Endothelial cell of umbilical vein (primary cell): ENCODE measurements around the gene AICDA. TPM values are rescaled to one million over a fixed set of nuclear protein-coding genes. Genes with fewer than 3 reads are reported as not detected.

ENCODE experiments used
- BruUV-seq: library from RNA; stranded (reverse); fragments of 400-500 nt; replicated peaks from 2 replicates; lab custom pipeline; 2021; lab: Mats Ljungman, UMichigan
- CTCF ChIA-PET: fragments of 300-600, 350-600 bp; sonication (Branson Sonifier 250); formaldehyde crosslinking; loops from one replicate; lab custom pipeline; 2021; ENCODE audit warnings: antibody characterized with exemption, inconsistent platforms; lab: Charles Lee
- POLR2A ChIA-PET: fragments of 300-600, 350-600 bp; sonication (Branson Sonifier 250); formaldehyde crosslinking; loops from one replicate; lab custom pipeline; 2021; ENCODE audit warnings: antibody characterized with exemption, inconsistent platforms; lab: Charles Lee
- DNase-seq: peaks from one replicate; pipeline ENCODE4 v3.0.0-alpha.2; 2011; ENCODE audit warnings: low read depth, low spot score
- FAIRE-seq: peaks from 2 replicates; lab custom pipeline; 2011; peaks lifted over from hg19 to GRCh38; lab: Jason Lieb, UNC
- H2AFZ ChIP-seq: 2 replicates; pipeline ENCODE4 v1.6.0; 2012; ENCODE audit warnings: low read depth, low read length, control low read depth, inconsistent platforms
- H3K27ac ChIP-seq: 2 replicates; pipeline ENCODE4 v1.5.1; 2011; ENCODE audit warnings: low read depth, mild to moderate bottlenecking, control low read depth, low read length, moderate library complexity; ENCODE audit not compliant: insufficient read depth
- H3K27me3 ChIP-seq, 2 experiments: 2 replicates each; pipeline versions ENCODE4 v1.6.0 to v1.6.1; 2011; ENCODE audit warnings: low read length in 2 of 2, mixed read lengths in 1 of 2; ENCODE audit not compliant: control insufficient read depth in 2 of 2, insufficient read depth in 2 of 2
- H3K36me3 ChIP-seq, 2 experiments: 2 replicates in 1 of 2; 3 replicates in 1 of 2; pipeline ENCODE4 v1.5.1; 2011; ENCODE audit warnings: low read length in 2 of 2, mild to moderate bottlenecking in 1 of 2, moderate library complexity in 1 of 2; ENCODE audit not compliant: control insufficient read depth in 2 of 2, insufficient read depth in 2 of 2; ENCODE audit errors: extremely low read depth in 1 of 2
- H3K4me1 ChIP-seq: 3 replicates; pipeline ENCODE4 v1.5.1; 2011; ENCODE audit warnings: mild to moderate bottlenecking, low read length; ENCODE audit not compliant: control insufficient read depth, insufficient read depth; ENCODE audit errors: extremely low read depth
- H3K4me2 ChIP-seq: 2 replicates; pipeline ENCODE4 v1.6.1; 2011; ENCODE audit warnings: low read length, control low read depth, mixed read lengths; ENCODE audit not compliant: insufficient read depth
- H3K4me3 ChIP-seq, 3 experiments: fragments of 200-600 bp in 1 of 3; sonication (generic), shearing (Covaris generic) in 1 of 3; replicated peaks in 1 of 3; 2 replicates each; pipeline ENCODE4 v1.5.1; 2011 to 2016; ENCODE audit warnings: control low read depth in 3 of 3, low read length in 3 of 3, mild to moderate bottlenecking in 2 of 3, inconsistent platforms in 1 of 3, low read depth in 1 of 3, moderate library complexity in 1 of 3; ENCODE audit not compliant: insufficient read depth in 1 of 3
- H3K79me2 ChIP-seq: 2 replicates; pipeline ENCODE4 v1.6.0; 2012; ENCODE audit warnings: low read length, inconsistent platforms; ENCODE audit not compliant: control insufficient read depth, insufficient read depth
- H3K9ac ChIP-seq: replicated peaks from 2 replicates; pipeline ENCODE3; 2011; ENCODE audit warnings: low read length, control low read depth; ENCODE audit not compliant: insufficient read depth; ENCODE audit errors: extremely low read depth
- H3K9me1 ChIP-seq: replicated peaks from 3 replicates; pipeline ENCODE4 v1.6.0; 2011; ENCODE audit warnings: mild to moderate bottlenecking, low read length; ENCODE audit not compliant: control insufficient read depth, insufficient read depth; ENCODE audit errors: extremely low read depth
- H3K9me3 ChIP-seq: replicated peaks from 2 replicates; pipeline ENCODE4 v1.5.1; 2012; ENCODE audit warnings: low read length, inconsistent platforms; ENCODE audit not compliant: control insufficient read depth, insufficient read depth
- H4K20me1 ChIP-seq: replicated peaks from 2 replicates; pipeline ENCODE3; 2011; ENCODE audit warnings: mild to moderate bottlenecking, low read length; ENCODE audit not compliant: control insufficient read depth, insufficient read depth; ENCODE audit errors: extremely low read depth
- EZH2 ChIP-seq: IDR thresholded peaks from 2 replicates; pipeline ENCODE4 v1.6.1; 2012; ENCODE audit warnings: borderline replicate concordance, low read depth, mild to moderate bottlenecking, moderate library complexity, low read length, inconsistent platforms; ENCODE audit not compliant: severe bottlenecking
- FOS ChIP-seq: IDR thresholded peaks from 2 replicates; pipeline ENCODE4 v1.6.1; 2011; ENCODE audit warnings: mild to moderate bottlenecking, low read length, moderate library complexity, borderline replicate concordance; ENCODE audit not compliant: insufficient read depth
- GATA2 ChIP-seq: IDR thresholded peaks from 2 replicates; pipeline ENCODE4 v1.7.0; 2011; ENCODE audit warnings: low read depth, mild to moderate bottlenecking, moderate library complexity, mixed read lengths, low read length; ENCODE audit not compliant: insufficient read length, insufficient read depth
- JUN ChIP-seq: IDR thresholded peaks from 2 replicates; pipeline ENCODE4 v1.6.1; 2011; ENCODE audit warnings: borderline replicate concordance, low read depth; ENCODE audit not compliant: insufficient read length, insufficient read depth
- MYC ChIP-seq: IDR thresholded peaks from one replicate; pipeline ENCODE4 v1.6.1; 2011; ENCODE audit warnings: mild to moderate bottlenecking, low read depth, low read length
- POLR2A ChIP-seq: IDR thresholded peaks from 2 replicates; pipeline ENCODE4 v1.6.1; 2012; ENCODE audit warnings: low read depth, mild to moderate bottlenecking, control low read depth, low read length
- POLR2AphosphoS5 ChIP-seq: IDR thresholded peaks from 2 replicates; pipeline ENCODE4 v1.6.1; 2012; ENCODE audit warnings: low read depth, mild to moderate bottlenecking, control low read depth, low read length, moderate library complexity; ENCODE audit not compliant: insufficient read depth
- dilution Hi-C: fragments of 300-500 bp; cut with MboI; formaldehyde crosslinking; loops from one replicate; pipeline ENCODE4 v1.15.0; 2019; ENCODE audit warnings: low sequenced_read_pairs; ENCODE audit not compliant: extremely low pct_ligation_motif_present
- intact Hi-C: fragments of 100-400 bp; cut with micrococcal nuclease; formaldehyde crosslinking; loops from one replicate; pipeline ENCODE4 v1.10.0; 2022
- polyA plus RNA-seq, 4 experiments: library from polyadenylated mRNA; depleted of rRNA in 3 of 4; stranded (reverse) in 3 of 4; unstranded in 1 of 4; fragments of >200 nt; gene quantifications; 2 replicates each; pipeline versions ENCODE4 v1.2.1 to v1.2.3, GENCODE V29; 2011 to 2012; ENCODE audit warnings: missing spikeins in 1 of 4
- total RNA-seq: library from RNA; stranded (reverse); gene quantifications from 2 replicates; pipeline ENCODE4 v1.2.3, GENCODE V29; 2021
- TF ChIP-seq, protein P1 (sequence below), 2 donors: IDR thresholded peaks; 1 replicate in 1 of 2; 2 replicates in 1 of 2; pipeline ENCODE4 v1.5.1; 2011; ENCODE audit warnings: low read length in 2 of 2, mild to moderate bottlenecking in 2 of 2, moderate library complexity in 2 of 2, control low read depth in 1 of 2, inconsistent platforms in 1 of 2, low read depth in 1 of 2; ENCODE audit not compliant: insufficient read depth in 1 of 2; ENCODE audit errors: extremely low read depth in 1 of 2
- TF ChIP-seq, protein P2 (sequence below): IDR thresholded peaks from 2 replicates; pipeline ENCODE4 v1.6.1; 2011; ENCODE audit not compliant: insufficient read depth, insufficient read length

Gene AICDA
- total and polyA plus RNA-seq, 2 donors (not counting 3 experiments of a cell fraction or from before 2014, with no cell fraction given) = not detected

DNA sequence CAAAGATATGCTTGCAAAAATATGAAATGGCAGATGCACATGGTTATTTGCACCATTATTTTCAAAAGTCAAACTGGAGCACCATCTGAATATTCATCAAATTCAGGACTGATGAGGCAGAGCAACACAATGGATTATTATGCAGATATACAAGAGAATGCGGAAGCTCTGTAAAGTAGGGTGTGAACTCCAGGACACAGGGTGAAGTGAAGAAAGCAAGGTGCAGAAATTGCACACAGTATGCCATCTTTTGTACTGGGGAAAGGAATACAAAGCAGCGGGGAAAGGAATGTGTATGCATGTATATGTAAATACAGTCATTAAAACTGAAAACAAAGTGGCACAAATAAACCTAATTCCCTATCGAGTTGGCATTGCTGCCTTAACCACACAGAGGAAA lies 49.3 kb downstream of the AICDA start:
- no peaks in the 10 kb centered on the region for H3K9me1 ChIP-seq
- no peaks in the 10 kb centered on the region for H3K79me2 ChIP-seq
- FAIRE-seq (no peak), DNase-seq (no peak)
- dilution Hi-C loops = no loop called here
- no peaks in the 10 kb centered on the region for H3K4me1 ChIP-seq
- no peak overlapping the region for H3K9ac ChIP-seq
- TF ChIP-seq POLR2A = no peak
- no peak for TF ChIP-seq POLR2AphosphoS5
- TF ChIP-seq, protein P1, sequence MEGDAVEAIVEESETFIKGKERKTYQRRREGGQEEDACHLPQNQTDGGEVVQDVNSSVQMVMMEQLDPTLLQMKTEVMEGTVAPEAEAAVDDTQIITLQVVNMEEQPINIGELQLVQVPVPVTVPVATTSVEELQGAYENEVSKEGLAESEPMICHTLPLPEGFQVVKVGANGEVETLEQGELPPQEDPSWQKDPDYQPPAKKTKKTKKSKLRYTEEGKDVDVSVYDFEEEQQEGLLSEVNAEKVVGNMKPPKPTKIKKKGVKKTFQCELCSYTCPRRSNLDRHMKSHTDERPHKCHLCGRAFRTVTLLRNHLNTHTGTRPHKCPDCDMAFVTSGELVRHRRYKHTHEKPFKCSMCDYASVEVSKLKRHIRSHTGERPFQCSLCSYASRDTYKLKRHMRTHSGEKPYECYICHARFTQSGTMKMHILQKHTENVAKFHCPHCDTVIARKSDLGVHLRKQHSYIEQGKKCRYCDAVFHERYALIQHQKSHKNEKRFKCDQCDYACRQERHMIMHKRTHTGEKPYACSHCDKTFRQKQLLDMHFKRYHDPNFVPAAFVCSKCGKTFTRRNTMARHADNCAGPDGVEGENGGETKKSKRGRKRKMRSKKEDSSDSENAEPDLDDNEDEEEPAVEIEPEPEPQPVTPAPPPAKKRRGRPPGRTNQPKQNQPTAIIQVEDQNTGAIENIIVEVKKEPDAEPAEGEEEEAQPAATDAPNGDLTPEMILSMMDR (IDR thresholded peaks at IDR 0.05; ENCODE audit: extremely low read depth in 1 of 2, insufficient read depth in 1 of 2, low read depth in 1 of 2, low read length in 2 of 2) = no peak
- TF ChIP-seq EZH2 = no peak
- TF ChIP-seq MYC = no peak
- TF ChIP-seq, protein P2, sequence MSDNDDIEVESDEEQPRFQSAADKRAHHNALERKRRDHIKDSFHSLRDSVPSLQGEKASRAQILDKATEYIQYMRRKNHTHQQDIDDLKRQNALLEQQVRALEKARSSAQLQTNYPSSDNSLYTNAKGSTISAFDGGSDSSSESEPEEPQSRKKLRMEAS = no peak
- no peak for TF ChIP-seq FOS
- TF ChIP-seq GATA2 = no peak
- no peak for TF ChIP-seq JUN
- H4K20me1 ChIP-seq = no peaks in the 10 kb centered on the region
- no peaks in the 10 kb centered on the region for H3K9me3 ChIP-seq
- intact Hi-C loops = no loop called here
- H3K4me2 ChIP-seq = no peak overlapping the region
- H3K27me3 ChIP-seq = peaks cover 2 to 10% of the 10 kb centered on the region in 2 experiments
- H2AFZ ChIP-seq = no peak overlapping the region
- no TSS peak for BruUV-seq
- H3K4me3 ChIP-seq = no peak overlapping the region
- no peak overlapping the region for H3K27ac ChIP-seq
- no peaks in the 10 kb centered on the region for H3K36me3 ChIP-seq
- POLR2A ChIA-PET = no interaction called here
- CTCF ChIA-PET = interaction anchor here (1.2 kb wide), 1 partner anchor 19 kb away, joined by 9 read pairs; no protein-coding TSS in a partner anchor
